Right kidney (tissue), 1 donor: ENCODE data around the gene MTERF4.

ENCODE experiments used
- DNase-seq: peaks from one replicate; pipeline ENCODE4 v3.0.0-alpha.2; 2016

Gene MTERF4

GRCh38 chr2:241136191-241136590, 34.1 kb upstream of the MTERF4 start:
- no peak for DNase-seq

GRCh38 chr2:241135737-241136136, 33.6 kb upstream of the MTERF4 start:
- no peak for DNase-seq

DNA sequence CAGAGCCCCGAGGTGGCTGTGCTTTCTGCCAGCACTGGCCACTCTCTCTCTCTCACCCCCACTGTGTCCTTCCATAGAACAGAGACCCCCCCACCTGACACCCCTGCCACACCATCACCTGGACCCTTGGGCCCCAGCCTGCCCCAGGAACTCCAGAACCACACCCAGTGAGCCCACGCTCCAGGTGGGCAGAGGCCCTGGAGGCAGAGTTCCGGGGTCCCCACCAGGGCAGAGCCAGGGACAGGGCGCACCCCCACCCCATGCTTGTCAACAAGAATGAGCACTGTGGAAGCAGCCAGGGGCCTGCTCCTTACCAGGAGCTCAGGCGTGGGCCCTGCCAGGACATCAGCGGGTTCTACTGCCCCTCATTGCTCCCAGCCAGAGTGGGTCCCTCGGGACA, 32.6 kb upstream of the MTERF4 start:
- no peak for DNase-seq

DNA sequence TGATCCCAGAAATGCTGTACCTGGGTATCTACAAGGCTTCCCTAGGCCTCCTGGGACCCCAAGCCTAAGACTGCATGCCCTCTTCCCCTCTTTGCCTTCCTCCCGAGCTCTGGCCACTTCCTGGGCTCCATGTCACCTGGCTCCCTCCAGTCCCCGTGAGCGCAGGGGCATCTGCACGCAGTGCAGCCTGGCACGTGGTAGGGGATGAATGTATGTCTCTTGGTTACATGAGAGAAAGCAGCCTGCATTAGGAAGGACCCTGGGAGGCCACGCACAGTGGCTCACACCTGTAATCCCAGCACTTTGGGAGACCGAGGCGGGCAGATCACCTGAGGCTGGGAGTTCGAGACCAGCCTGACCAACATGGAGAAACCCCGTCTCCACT, 31.3 kb upstream of the MTERF4 start:
- DNase-seq, result no peak

DNA sequence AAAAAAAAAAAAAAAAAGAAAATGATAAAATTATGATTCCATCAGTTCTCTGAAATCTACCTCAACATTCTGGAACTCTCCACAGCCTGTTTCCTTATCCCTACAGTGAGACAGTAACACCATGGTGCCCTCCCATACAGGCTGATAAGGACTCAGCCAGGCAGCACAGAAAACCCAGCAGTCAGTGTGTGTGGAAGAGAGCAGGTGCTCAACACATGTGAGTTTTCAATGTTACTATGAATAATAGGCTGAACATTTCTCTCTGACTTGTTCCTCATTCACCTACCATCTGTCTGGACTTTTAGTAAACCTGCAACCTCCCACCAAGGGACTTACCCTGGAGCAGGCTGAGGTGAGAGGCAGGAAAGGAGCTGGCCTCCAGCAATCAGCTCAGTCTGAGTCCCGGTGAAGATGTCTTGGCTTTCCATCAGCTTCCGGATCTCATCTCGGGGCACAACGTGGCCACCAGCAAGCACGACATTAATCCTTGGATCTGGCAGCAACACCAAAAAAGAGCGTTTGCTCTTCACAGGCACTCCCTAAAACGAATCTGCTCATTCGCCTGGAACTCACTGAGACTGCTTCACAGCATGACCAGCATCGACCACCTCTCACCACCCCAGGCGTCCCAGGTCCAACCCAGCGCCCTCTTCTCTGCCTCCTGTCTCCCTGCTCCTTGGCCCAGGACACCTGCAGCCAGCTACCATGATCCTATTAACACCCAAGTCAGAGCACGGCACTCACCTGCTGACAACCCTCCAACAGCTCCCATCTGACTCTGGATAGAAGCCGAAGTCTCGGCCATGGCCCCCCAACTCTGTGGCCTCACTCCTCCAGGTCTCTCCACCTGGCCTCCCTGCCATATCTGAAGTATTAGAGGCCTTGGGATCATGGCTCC, 30.7 kb upstream of the MTERF4 start:
- no peak for DNase-seq

GRCh38 chr2:241131531-241131930, 29.4 kb upstream of the MTERF4 start:
- DNase-seq, result no peak

DNA sequence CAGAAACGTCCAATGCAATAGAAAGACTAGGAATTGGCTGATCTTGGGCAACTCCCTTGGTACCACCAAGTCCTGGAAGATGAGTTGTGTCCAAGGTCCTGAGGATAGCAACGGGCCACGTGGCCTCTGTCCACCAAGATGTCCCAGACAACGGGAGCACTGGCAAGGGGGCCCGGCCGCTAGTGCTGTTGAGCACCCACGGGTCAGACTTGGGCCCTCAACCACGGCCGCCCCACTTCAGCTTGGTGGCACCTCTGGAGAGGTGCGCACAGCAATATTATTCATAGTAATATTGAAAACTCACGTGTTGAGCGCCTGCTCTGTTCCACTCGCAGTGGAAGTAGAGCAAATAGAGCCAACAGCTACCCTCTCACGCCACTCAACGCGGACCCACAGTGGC, 28.2 kb upstream of the MTERF4 start:
- no peak for DNase-seq

DNA sequence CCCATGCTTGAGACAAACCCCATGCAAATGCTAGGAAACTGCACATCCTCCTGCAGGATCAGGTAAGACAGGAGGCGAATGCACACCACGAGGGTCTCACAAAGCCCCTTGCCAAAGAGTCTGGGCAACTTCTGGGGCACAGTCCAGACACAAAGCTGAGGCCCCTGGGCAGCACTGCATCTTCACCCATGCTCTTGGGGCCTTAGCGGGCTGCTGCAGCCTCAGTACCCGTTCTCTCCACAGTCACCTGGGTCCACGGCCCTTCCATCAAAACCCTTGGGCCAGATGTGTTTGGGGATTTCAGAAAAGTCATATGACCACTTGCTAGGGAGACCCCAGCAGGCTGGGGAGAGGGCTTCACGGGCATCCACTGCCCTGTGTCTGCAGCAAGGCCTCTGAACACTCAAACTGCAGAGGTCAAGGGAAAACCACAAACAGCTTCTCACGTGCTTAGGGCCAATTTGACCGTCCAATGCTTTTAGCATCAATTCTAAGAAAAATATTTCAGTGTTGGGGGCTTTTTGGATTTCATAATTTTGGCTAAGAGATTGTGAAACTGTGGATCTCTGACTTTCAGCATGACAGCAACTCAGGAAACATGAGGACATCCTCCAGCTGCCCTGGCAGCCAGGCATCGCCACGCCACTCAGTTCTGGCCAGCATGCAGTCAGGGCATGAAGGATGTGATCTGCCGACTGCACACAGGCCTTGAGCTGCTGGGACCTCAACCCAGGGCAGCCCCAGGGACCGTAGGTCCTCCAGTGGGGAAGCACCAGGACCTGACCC, 27.2 kb upstream of the MTERF4 start:
- no peak for DNase-seq

DNA sequence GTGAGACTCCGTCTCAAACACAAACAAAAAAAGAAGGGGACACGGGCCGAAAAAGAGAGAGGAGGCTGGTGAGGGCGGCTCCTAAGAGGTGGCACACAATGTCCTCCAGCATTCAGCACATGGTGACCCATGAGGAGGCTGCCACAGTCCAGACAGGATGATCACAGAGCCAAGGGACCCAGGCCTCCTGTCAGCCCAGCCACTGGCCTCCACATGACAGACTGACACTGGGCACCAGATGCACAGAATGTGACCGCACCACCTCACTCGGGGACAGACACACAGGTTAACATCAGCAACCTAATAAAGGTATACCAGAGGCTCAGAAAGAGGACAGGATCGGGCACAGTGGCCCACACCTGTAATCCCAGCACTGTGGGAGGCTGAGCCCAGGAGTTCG, 26.2 kb upstream of the MTERF4 start:
- no peak for DNase-seq

DNA sequence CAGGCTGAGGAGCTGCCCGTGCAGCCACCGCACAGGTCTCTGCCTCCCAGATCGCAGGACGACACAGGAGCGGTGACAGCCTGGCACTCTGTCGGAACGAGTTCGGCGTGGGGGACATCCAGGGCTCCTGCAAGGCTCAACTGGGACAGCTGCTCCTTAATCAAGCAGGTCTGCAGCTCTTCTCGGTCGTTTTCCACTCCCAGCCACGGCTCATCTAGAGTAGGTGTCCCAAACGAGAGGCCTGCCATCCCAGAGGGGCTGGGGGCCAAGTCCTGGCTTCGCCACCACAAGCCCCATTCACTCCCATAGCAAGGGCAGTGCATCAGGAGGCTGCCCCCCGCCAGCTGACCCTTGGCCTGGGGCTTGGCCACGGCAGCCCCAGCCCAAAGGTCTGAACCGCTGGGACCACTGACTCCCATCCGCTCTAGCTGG, 24.7 kb upstream of the MTERF4 start:
- no peak for DNase-seq

DNA sequence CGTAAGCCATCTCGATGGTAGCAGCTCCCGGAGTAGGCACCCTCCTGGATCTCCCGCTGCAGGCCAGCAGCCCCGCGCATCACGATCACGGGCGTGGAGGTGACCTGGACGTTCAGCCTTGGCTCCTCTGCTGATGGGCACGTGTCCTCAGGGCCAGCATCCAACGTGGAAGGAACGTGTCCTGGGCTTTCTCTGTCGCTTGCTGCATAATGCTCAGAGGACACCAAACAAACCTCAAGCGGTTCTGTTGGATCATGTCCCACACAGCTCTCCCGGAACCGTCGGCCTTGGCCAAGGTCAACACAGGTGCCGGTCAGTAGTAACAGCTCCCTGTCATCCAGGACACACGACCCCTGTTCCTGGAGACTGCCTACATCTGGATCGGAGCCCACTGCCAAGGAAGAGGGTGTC, 24.1 kb upstream of the MTERF4 start:
- no peak for DNase-seq

GRCh38 chr2:241125626-241126025, 23.5 kb upstream of the MTERF4 start:
- no peak for DNase-seq

DNA sequence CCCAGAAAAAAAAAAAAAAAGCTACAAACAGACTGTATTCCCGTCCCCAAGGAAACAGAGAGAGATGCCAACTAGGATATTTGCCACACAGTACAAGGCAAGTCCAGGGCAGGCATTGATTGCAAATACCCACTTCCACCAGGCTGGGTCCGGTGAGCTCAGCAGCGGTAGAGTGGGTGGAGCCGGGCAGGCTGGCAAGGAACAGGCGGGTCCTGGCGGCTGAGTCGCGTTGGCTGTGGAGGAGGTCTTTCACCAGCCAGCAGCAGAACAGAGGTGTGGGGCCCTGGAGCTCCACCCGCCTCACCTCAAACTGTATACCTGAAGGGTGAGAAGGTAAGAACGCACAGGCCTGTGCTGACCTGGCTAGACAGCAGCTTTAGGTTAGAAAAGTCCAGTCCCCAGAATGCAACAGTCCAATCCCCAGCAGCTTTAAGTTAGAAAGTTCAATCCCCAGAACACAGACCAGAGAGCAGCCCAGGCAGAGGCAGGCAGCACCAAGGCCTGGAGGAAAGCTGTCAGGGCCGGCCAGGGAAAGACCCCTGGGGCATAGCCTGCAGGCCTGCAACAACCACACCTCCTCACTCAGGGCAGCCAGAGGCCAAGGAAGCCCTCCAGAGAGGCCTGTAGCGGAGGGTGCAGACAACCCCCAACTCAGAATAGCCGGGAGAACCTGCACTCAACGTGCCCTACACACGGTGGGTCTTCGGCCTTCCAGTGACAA, 21.9 kb upstream of the MTERF4 start:
- DNase-seq, result no peak

GRCh38 chr2:241122376-241123002, 20.4 kb upstream of the MTERF4 start:
- DNase-seq, result no peak

DNA sequence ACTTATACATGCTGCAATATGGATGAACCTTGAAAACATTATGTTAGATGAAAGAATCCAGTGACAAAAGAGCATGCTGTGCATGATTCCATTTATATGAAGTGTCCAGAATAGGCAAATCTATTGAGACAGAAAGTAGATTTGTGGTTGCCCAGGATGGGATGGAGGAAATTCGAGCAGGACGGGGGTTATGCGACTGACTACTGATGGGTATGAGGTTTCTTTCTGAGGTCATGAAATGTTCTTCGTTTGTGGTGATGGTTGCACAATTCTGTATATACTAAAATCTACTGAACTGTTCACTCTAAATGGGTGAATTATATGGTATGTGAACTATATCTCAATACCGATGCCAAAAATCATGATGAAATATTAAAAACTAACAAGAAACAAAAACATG, 18.9 kb upstream of the MTERF4 start:
- DNase-seq, result no peak

- no peak for DNase-seq
Observed at GRCh38 chr2:241120440-241120839, 18.4 kb upstream of the MTERF4 start.

DNA sequence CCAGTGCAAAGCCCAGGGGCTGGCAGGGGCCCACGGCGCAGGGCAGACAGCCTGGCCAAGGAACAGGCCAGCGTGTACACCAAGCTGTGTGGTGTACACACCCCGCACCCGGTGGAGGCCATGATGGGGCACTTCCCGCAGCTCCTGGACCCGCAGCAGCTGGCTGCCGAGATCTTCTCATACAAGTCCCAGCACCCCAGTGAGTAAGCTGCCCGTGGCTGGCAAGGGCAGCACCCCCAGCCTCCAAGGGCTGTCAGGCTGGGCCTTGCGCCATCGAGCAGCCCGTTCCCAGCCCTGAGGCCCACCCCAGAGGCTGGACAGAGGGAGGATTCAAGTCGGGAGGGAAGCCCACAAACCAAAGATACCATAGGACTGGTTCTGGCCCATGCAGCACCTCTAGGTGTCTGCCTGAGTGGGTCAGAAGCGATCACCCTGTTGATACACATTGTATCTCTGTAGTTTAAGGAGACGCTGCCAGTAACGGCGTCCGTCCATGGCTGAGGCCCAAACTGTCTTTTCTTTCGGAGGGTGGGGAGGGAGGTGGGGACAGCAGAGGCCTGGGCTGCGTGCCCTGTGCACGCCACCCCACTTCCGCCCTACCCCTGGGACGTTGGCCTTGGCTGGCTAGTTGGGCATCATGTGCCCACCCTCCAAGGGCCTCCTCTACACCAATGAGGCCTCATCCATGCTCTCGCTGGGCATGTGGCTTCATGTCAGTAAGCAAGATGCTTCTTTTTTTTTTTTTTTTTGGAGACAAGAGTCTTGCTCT, 16.8 kb upstream of the MTERF4 start:
- DNase-seq, result no peak

- DNase-seq, result no peak
Observed at GRCh38 chr2:241116606-241117560, 14.8 kb upstream of the MTERF4 start.

GRCh38 chr2:241115361-241115760, 13.3 kb upstream of the MTERF4 start:
- no peak for DNase-seq

GRCh38 chr2:241114836-241115235, 12.7 kb upstream of the MTERF4 start:
- DNase-seq, result no peak

- DNase-seq, result no peak
Observed at GRCh38 chr2:241112592-241112991, 10.5 kb upstream of the MTERF4 start.
